Mucosa of descending colon (tissue), 3 donors: ENCODE results near the gene OR1I1. TPM values are rescaled to one million over a fixed set of nuclear protein-coding genes. Genes with fewer than 3 reads are reported as not detected.

Experiments used
- ATAC-seq: fragments of 200-7000 bp; cut with Tn5 transposase; one replicate; pipeline ENCODE4 v1.9.1; 2020; ENCODE audit warnings: mild to moderate bottlenecking, moderate library complexity
- DNase-seq, 3 donors: peaks; one replicate each; pipeline ENCODE4 v3.0.0-alpha.2; 2020
- H3K36me3 ChIP-seq: fragments of 200-600 bp; one replicate; pipeline ENCODE4 v1.8.0; 2021; ENCODE audit warnings: low read depth, mild to moderate bottlenecking
- H3K4me1 ChIP-seq: fragments of 200-600 bp; one replicate; pipeline ENCODE4 v1.8.0; 2021; ENCODE audit warnings: low read depth, mild to moderate bottlenecking
- H3K4me3 ChIP-seq: fragments of 200-600 bp; one replicate; pipeline ENCODE4 v1.8.0; 2021; ENCODE audit warnings: mild to moderate bottlenecking
- H3K9me3 ChIP-seq: fragments of 200-600 bp; one replicate; pipeline ENCODE4 v1.8.0; 2021; ENCODE audit warnings: mild to moderate bottlenecking
- CTCF ChIP-seq: fragments of 200-600 bp; IDR thresholded peaks from one replicate; pipeline ENCODE4 v1.8.0; 2022; ENCODE audit warnings: antibody characterized with exemption, mild to moderate bottlenecking
- intact Hi-C, 2 donors: fragments of 100-400 bp; cut with DNase I in 1 of 2; cut with micrococcal nuclease in 1 of 2; formaldehyde crosslinking; loops; one replicate each; pipeline versions ENCODE4 v1.11.0 to v1.11.1; 2022; cut with DNase I, micrococcal nuclease
- total RNA-seq, 3 donors: library from RNA; stranded (reverse); fragmentation: NEBNext Ultra II Directional in 2 of 3; extraction: Animal tissue kit (Norgen Biotek cat#: 25700) in 2 of 3; gene quantifications; one replicate each; pipeline versions ENCODE4 v1.2.1 to v1.2.4, GENCODE V29; 2021 to 2023
- donor health status: DM: no; HTN: no; CAD: no; lungs with moderate emphysema.
- donor health status: DM: no; HTN: no; CAD: no.
- donor health status: DM: no; HTN: yes; CAD: no.

OR1I1 gene
- total RNA-seq, 3 donors from 2014 or later = not detected

- no peak for TF ChIP-seq CTCF
- no peak overlapping the region for H3K4me3 ChIP-seq
- H3K4me1 ChIP-seq = no peaks in the 10 kb centered on the region
- no peak for DNase-seq
- intact Hi-C loops = no loop called here
- no peak for ATAC-seq
- no peaks in the 10 kb centered on the region for H3K36me3 ChIP-seq
- peaks cover 4% of the 10 kb centered on the region for H3K9me3 ChIP-seq
These were observed 59.1 kb downstream of the OR1I1 start for GRCh38 chr19:15141143-15141542.

GRCh38 chr19:15142313-15142712, 60.3 kb downstream of the OR1I1 start:
- no peak for TF ChIP-seq CTCF
- intact Hi-C loops = no loop called here
- ATAC-seq = no peak

More at GRCh38 chr19:15142313-15142712, 60.3 kb downstream of the OR1I1 start:
- H3K4me3 ChIP-seq = no peak overlapping the region
- no peaks in the 10 kb centered on the region for H3K4me1 ChIP-seq
- H3K36me3 ChIP-seq = no peaks in the 10 kb centered on the region
- H3K9me3 ChIP-seq = peaks cover 4% of the 10 kb centered on the region
- DNase-seq = no peak

Other genes with a start within 250 kb of the OR1I1 start
- gene OR7A5, start 247.0 kb upstream of the OR1I1 start, total RNA-seq = not detected
- not detected for gene OR7C1, start 247.0 kb upstream of the OR1I1 start, total RNA-seq
- gene OR7A10, start 233.3 kb upstream of the OR1I1 start, total RNA-seq = not detected
- gene OR7A17, start 196.1 kb upstream of the OR1I1 start, total RNA-seq = not detected
- not detected for gene OR7C2, start 140.7 kb upstream of the OR1I1 start, total RNA-seq
- gene SLC1A6, start 102.3 kb upstream of the OR1I1 start, total RNA-seq = not detected
- not detected for gene CASP14, start 32.7 kb upstream of the OR1I1 start, total RNA-seq
- 10 to 100 TPM in 1 of 3 donors, 1 to 10 TPM in 2; 3.8 to 32.5 (median 4.1) TPM for gene SYDE1, start 25.2 kb downstream of the OR1I1 start, total RNA-seq
- gene NOTCH3, start 118.8 kb downstream of the OR1I1 start, total RNA-seq = 10 to 100 TPM in 2 of 3 donors, 1 to 10 TPM in 1; 3.8 to 13.3 (median 13.0) TPM
- gene EPHX3, start 150.2 kb downstream of the OR1I1 start, total RNA-seq = under 1 TPM in 1 of 3 donors, not detected in 2; 0.58 TPM